DND-41 (cell line): Measurements from ENCODE around the gene TBC1D10A.

Source experiments
- ATAC-seq: fragments of 200-7000 bp; cut with Tn5 transposase; 3 replicates; pipeline ENCODE4 v1.9.1; 2021; ENCODE audit warnings: low read depth; ENCODE audit not compliant: insufficient read depth
- DNase-seq: peaks from one replicate; pipeline ENCODE4 v3.0.0-alpha.2; 2020
- H2AFZ ChIP-seq: 2 replicates; pipeline ENCODE4 v1.6.0; 2012; ENCODE audit warnings: low read depth, low read length
- H3K27ac ChIP-seq: 2 replicates; pipeline ENCODE4 v1.5.1; 2012; ENCODE audit warnings: low read length, inconsistent platforms
- H3K27me3 ChIP-seq: fragments of 200-600 bp; sonication (generic); 2 replicates; pipeline ENCODE4 v1.6.0; 2012; ENCODE audit warnings: low read length, mild to moderate bottlenecking, inconsistent platforms; ENCODE audit not compliant: insufficient read depth, poor library complexity
- H3K36me3 ChIP-seq: 2 replicates; pipeline ENCODE4 v1.5.1; 2012; ENCODE audit warnings: low read length, inconsistent platforms; ENCODE audit not compliant: insufficient read depth
- H3K4me1 ChIP-seq: 2 replicates; pipeline ENCODE4 v1.5.1; 2012; ENCODE audit warnings: mild to moderate bottlenecking, low read length; ENCODE audit not compliant: insufficient read depth
- H3K4me2 ChIP-seq: 2 replicates; pipeline ENCODE4 v1.6.0; 2012; ENCODE audit warnings: mild to moderate bottlenecking, moderate library complexity, low read length, inconsistent platforms; ENCODE audit not compliant: insufficient read depth
- H3K4me3 ChIP-seq, 2 experiments: fragments of 200-600 bp in 1 of 2; shearing (Covaris generic) in 1 of 2; 2 replicates each; pipeline ENCODE4 v1.5.1; 2012 to 2016; ENCODE audit warnings: inconsistent platforms in 2 of 2, low read length in 2 of 2, mild to moderate bottlenecking in 2 of 2, low read depth in 1 of 2, moderate library complexity in 1 of 2
- H3K79me2 ChIP-seq: 2 replicates; pipeline ENCODE4 v1.6.0; 2012; ENCODE audit warnings: low read length, inconsistent platforms; ENCODE audit not compliant: insufficient read depth
- H3K9ac ChIP-seq: 2 replicates; pipeline ENCODE4 v1.6.0; 2012; ENCODE audit warnings: low read depth, mild to moderate bottlenecking, inconsistent platforms, low read length, moderate library complexity
- H3K9me3 ChIP-seq: 2 replicates; pipeline ENCODE4 v1.5.1; 2012; ENCODE audit warnings: low read length, moderate library complexity, mild to moderate bottlenecking, inconsistent platforms; ENCODE audit not compliant: insufficient read depth, severe bottlenecking
- H4K20me1 ChIP-seq: 2 replicates; pipeline ENCODE4 v1.6.0; 2012; ENCODE audit warnings: low read length; ENCODE audit not compliant: insufficient read depth
- CTCF ChIP-seq: IDR thresholded peaks from 2 replicates; pipeline ENCODE4 v1.5.1; 2012; ENCODE audit warnings: borderline replicate concordance, low read length, moderate library complexity, mild to moderate bottlenecking; ENCODE audit not compliant: poor library complexity, severe bottlenecking; ENCODE audit errors: extremely low read depth
- EZH2 ChIP-seq: IDR thresholded peaks from 3 replicates; pipeline ENCODE4 v1.6.1; 2012; ENCODE audit warnings: borderline replicate concordance, low read depth, mild to moderate bottlenecking, moderate library complexity, low read length, inconsistent platforms; ENCODE audit not compliant: severe bottlenecking

The TBC1D10A gene

DNA sequence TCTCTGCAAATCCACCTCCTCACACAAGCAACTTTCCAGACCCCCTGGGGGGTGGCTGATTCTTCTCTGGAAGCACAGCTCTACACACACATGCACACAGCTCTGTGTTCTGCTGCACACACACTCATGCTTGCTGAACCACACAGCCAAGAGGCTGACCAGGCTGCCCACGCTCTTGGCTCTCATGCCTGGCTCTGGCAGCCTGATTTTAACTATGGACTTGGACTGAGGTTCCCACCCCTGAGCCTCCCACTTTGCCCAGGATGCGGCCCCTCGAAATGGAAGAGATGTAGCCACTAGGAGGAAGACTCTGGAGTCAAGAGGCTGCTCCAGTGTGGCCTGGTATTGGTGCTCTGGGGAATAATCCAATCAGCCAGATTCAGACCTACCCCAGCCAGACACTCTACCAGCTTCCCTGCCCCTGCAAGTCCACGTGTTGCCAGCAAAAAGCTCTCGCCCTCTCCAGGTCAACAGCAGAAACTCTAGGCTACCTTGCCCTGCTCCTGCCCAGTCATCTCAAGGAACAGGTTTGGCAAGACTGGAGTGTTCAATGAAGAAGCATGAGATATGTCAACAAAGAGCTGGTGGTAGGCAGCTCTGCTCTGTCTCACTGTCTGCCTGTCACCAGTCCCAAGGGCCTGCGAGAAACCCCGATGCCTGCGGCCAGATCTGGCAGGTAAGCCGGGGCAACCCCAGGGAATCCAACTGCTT, 28.6 kb downstream of the TBC1D10A start:
- peaks cover 98% of the 10 kb centered on the region for H3K36me3 ChIP-seq
- peaks cover 44% of the 10 kb centered on the region for H3K79me2 ChIP-seq
- no peak overlapping the region for H2AFZ ChIP-seq
- no peak overlapping the region for H3K9ac ChIP-seq
- no peaks in the 10 kb centered on the region for H3K27me3 ChIP-seq
- no peak overlapping the region for H3K4me3 ChIP-seq
- ATAC-seq, result no peak
- TF ChIP-seq CTCF, result no peak
- H3K9me3 ChIP-seq, result no peaks in the 10 kb centered on the region
- DNase-seq, result no peak
- H4K20me1 ChIP-seq, result peaks cover 4% of the 10 kb centered on the region
- peaks cover 13% of the 10 kb centered on the region for H3K4me1 ChIP-seq
- H3K4me2 ChIP-seq, result no peak overlapping the region
- H3K27ac ChIP-seq, result peak overlapping the region; percentile 52

DNA sequence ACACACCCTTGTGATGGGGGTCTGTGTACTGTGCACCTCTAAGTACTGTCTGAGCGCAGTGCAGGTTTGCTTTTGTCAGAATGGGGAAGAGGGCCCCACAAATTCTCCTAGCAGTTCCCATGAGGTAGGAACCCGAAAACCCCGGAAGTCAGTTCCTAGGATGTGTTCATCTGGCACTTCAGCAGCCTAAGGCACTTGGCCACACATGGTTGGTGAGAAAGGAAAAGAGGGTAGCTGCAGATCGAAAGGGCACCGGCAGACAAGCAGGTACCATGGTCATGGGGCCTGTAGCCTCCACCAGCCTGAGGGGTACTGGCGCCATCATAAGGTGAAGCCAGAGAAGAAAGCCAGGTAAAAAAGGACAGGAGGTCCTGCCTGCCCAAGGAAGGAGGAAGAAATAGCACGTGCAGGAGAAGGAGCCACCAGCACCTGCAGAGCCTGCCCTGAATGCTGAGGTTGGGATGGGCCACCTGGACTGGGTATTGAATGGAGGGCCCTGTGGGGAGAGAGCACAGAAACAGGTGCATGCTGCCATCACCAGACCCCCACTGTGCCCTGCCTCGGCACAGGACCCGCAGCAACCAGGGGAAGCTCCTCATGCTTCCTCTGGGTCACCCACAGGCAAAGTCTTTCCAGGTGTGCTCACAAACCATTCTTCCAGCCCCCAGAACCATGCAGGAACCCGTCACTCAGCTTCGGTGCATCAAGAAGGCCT, 29.3 kb downstream of the TBC1D10A start:
- H3K4me3 ChIP-seq, result no peak overlapping the region
- H3K9me3 ChIP-seq, result no peaks in the 10 kb centered on the region
- DNase-seq, result no peak
- H3K4me1 ChIP-seq, result peaks cover 6% of the 10 kb centered on the region
- H4K20me1 ChIP-seq, result peaks cover 4% of the 10 kb centered on the region
- peaks cover 37% of the 10 kb centered on the region for H3K79me2 ChIP-seq
- peaks cover 98% of the 10 kb centered on the region for H3K36me3 ChIP-seq
- H3K9ac ChIP-seq, result no peak overlapping the region
- no peak for TF ChIP-seq CTCF
- peak overlapping the region; percentile 52 for H3K27ac ChIP-seq
- no peak; the same call in 2 of the 3 replicates for ATAC-seq
- H3K4me2 ChIP-seq, result no peak overlapping the region
- H3K27me3 ChIP-seq, result no peaks in the 10 kb centered on the region
- H2AFZ ChIP-seq, result no peak overlapping the region

DNA sequence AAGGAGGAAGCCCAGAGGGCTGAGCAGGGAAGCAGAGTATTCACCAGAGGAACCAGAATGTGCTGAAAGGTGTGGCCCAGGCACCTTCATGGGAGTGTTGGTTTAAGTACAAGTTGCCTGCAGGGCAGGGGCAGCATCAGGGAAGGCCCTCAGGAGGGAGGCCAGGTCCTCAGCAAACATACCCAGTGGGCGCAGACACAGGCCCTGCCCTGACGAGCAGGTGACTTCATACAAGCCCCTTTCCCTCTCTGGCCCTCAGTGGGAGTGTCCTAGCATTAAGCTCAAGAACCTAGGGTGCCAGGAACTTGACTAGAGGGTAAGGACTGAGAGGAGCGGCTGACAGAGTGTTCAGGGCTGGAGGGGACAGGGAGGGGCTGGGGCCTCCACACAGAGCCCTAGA, 29.9 kb downstream of the TBC1D10A start:
- peaks cover 6% of the 10 kb centered on the region for H3K4me1 ChIP-seq
- no peak overlapping the region for H3K4me2 ChIP-seq
- peaks cover 98% of the 10 kb centered on the region for H3K36me3 ChIP-seq
- peak overlapping the region; percentile 52 for H3K27ac ChIP-seq
- TF ChIP-seq CTCF (no peak), EZH2 (no peak)
- no peak overlapping the region; the same call in 1 of the 2 replicates for H3K9ac ChIP-seq
- H3K27me3 ChIP-seq, result no peaks in the 10 kb centered on the region
- H3K79me2 ChIP-seq, result peaks cover 31% of the 10 kb centered on the region
- H2AFZ ChIP-seq, result no peak overlapping the region
- ATAC-seq (0 out of 3 replicates have a peak, but pooled peaks have one; percentile 26), DNase-seq (no peak)
- H4K20me1 ChIP-seq, result peaks cover 4% of the 10 kb centered on the region
- H3K4me3 ChIP-seq, result no peak overlapping the region
- H3K9me3 ChIP-seq, result no peaks in the 10 kb centered on the region
